Neural cell (in vitro differentiated cells): Measurements from ENCODE around the gene IPO9. TPM values are rescaled to one million over a fixed set of nuclear protein-coding genes. Genes with fewer than 3 reads are reported as not detected.
"Not testable (repeated sequence)": the region's sequence is repeated elsewhere in the genome, so short reads cannot be mapped to it uniquely, and the experiment has no call there.

Experiments used
- H2AFZ ChIP-seq: fragments of 200-600, 300-800 bp; sonication (generic), shearing (Covaris generic); 2 replicates; pipeline ENCODE4 v1.6.0; 2014; ENCODE audit warnings: low read depth, mild to moderate bottlenecking, antibody characterized with exemption, low read length, moderate library complexity
- H3F3A ChIP-seq: fragments of 200-600 bp; shearing (Covaris generic); 2 replicates; pipeline ENCODE4 v1.6.1; 2016; ENCODE audit warnings: mild to moderate bottlenecking, moderate library complexity, mixed read lengths, antibody characterized with exemption, low read length; ENCODE audit not compliant: insufficient read depth, poor library complexity, severe bottlenecking
- H3K27ac ChIP-seq: fragments of 200-600, 300-800 bp; sonication (generic), shearing (Covaris generic); 2 replicates; pipeline ENCODE4 v1.5.1; 2014; ENCODE audit warnings: mild to moderate bottlenecking, low read length, moderate library complexity
- H3K27me3 ChIP-seq: fragments of 300-800, 200-600 bp; sonication (generic), shearing (Covaris generic); 2 replicates; pipeline ENCODE4 v1.6.0; 2014; ENCODE audit warnings: mild to moderate bottlenecking, low read depth, low read length, moderate library complexity; ENCODE audit not compliant: insufficient read depth
- H3K36me3 ChIP-seq: fragments of 300-800, 200-600 bp; sonication (generic), shearing (Covaris generic); 2 replicates; pipeline ENCODE4 v1.5.1; 2014; ENCODE audit warnings: mild to moderate bottlenecking, antibody characterized with exemption, low read length, moderate library complexity; ENCODE audit not compliant: insufficient read depth
- H3K4me2 ChIP-seq: fragments of 300-800, 200-600 bp; sonication (generic), shearing (Covaris generic); 2 replicates; pipeline ENCODE4 v1.6.0; 2014; ENCODE audit warnings: mild to moderate bottlenecking, low read length
- H3K4me3 ChIP-seq: fragments of 300-800, 200-600 bp; sonication (generic), shearing (Covaris generic); 2 replicates; pipeline ENCODE4 v1.5.1; 2014; ENCODE audit warnings: mild to moderate bottlenecking, low read length, moderate library complexity
- H3K79me2 ChIP-seq: fragments of 200-600 bp; shearing (Covaris generic); replicated peaks from 2 replicates; pipeline ENCODE4 v1.6.0; 2014; ENCODE audit warnings: mild to moderate bottlenecking, low read length, moderate library complexity; ENCODE audit not compliant: insufficient read depth
- H3K9ac ChIP-seq: fragments of 300-800, 200-600 bp; sonication (generic), shearing (Covaris generic); 2 replicates; pipeline ENCODE4 v1.6.1; 2016; ENCODE audit warnings: mild to moderate bottlenecking, low read length, mixed read lengths
- H3K9me2 ChIP-seq: fragments of 200-600 bp; shearing (Covaris generic); 2 replicates; pipeline ENCODE4 v1.6.1; 2016; ENCODE audit warnings: mild to moderate bottlenecking, low read length, mixed read lengths; ENCODE audit not compliant: insufficient read depth
- H3K9me3 ChIP-seq: fragments of 200-600, 300-800 bp; sonication (generic), shearing (Covaris generic); 2 replicates; pipeline ENCODE4 v1.6.1; 2016; ENCODE audit warnings: mild to moderate bottlenecking, mixed run types, low read length, moderate library complexity, mixed read lengths
- H4K20me1 ChIP-seq: fragments of 200-600 bp; shearing (Covaris generic); 2 replicates; pipeline ENCODE4 v1.6.1; 2016; ENCODE audit warnings: mild to moderate bottlenecking, mixed run types; ENCODE audit not compliant: insufficient read depth
- CTCF ChIP-seq: fragments of 450-650 bp; IDR thresholded peaks from 2 replicates; pipeline ENCODE4 v1.5.1; 2014; ENCODE audit warnings: antibody characterized with exemption, mild to moderate bottlenecking, moderate library complexity; ENCODE audit not compliant: poor library complexity, severe bottlenecking
- EP300 ChIP-seq: fragments of 450-650 bp; conservative IDR thresholded peaks from 2 replicates; pipeline ENCODE4 v1.6.1; 2014; ENCODE audit warnings: antibody characterized with exemption, mild to moderate bottlenecking, moderate library complexity; ENCODE audit not compliant: poor library complexity, severe bottlenecking
- EZH2 ChIP-seq: fragments of 200-600, 300-800 bp; shearing (Covaris generic), sonication (generic); IDR thresholded peaks from 2 replicates; pipeline ENCODE4 v1.6.1; 2014; ENCODE audit warnings: antibody characterized with exemption, low read length, borderline replicate concordance, mild to moderate bottlenecking; ENCODE audit not compliant: insufficient read depth, poor library complexity, severe bottlenecking
- MXI1 ChIP-seq: fragments of 450-650 bp; conservative IDR thresholded peaks from 2 replicates; pipeline ENCODE4 v1.6.1; 2014; ENCODE audit warnings: antibody characterized with exemption, mild to moderate bottlenecking; ENCODE audit not compliant: poor library complexity, severe bottlenecking
- POLR2AphosphoS5 ChIP-seq: IDR thresholded peaks from 2 replicates; pipeline ENCODE4 v1.6.1; 2012
- RAD21 ChIP-seq: fragments of 450-650 bp; conservative IDR thresholded peaks from 2 replicates; pipeline ENCODE4 v1.6.1; 2014; ENCODE audit warnings: antibody characterized with exemption, mild to moderate bottlenecking, moderate library complexity
- REST ChIP-seq: IDR thresholded peaks from 2 replicates; pipeline ENCODE4 v1.6.1; 2012; ENCODE audit warnings: borderline replicate concordance
- SMC3 ChIP-seq: fragments of 450-650 bp; conservative IDR thresholded peaks from 2 replicates; pipeline ENCODE4 v1.6.1; 2014; ENCODE audit warnings: antibody characterized with exemption, mild to moderate bottlenecking, moderate library complexity; ENCODE audit not compliant: poor library complexity
- TAF1 ChIP-seq: IDR thresholded peaks from 2 replicates; pipeline ENCODE4 v1.6.1; 2012; ENCODE audit warnings: low read depth
- polyA plus RNA-seq: library from polyadenylated mRNA; depleted of rRNA; stranded (reverse); fragments of >200 nt; gene quantifications from 2 replicates; pipeline ENCODE4 v1.2.3, GENCODE V29; 2014

IPO9 gene
- polyA plus RNA-seq, 1 donor from 2014 or later, result 45.0 TPM

- H4K20me1 ChIP-seq, result no peaks in the 10 kb centered on the region
- no peaks in the 10 kb centered on the region for H3K36me3 ChIP-seq
- TF ChIP-seq EZH2 (no peak), EP300 (no peak), CTCF (no peak), SMC3 (no peak), MXI1 (no peak), POLR2AphosphoS5 (no peak), RAD21 (no peak)
- no peak overlapping the region for H3K27ac ChIP-seq
- no peak overlapping the region for H2AFZ ChIP-seq
- no peak overlapping the region for H3K4me2 ChIP-seq
- H3F3A ChIP-seq, result no peaks in the 10 kb centered on the region
- no peak overlapping the region for H3K9ac ChIP-seq
- H3K9me3 ChIP-seq, result no peaks in the 10 kb centered on the region
- no peaks in the 10 kb centered on the region for H3K9me2 ChIP-seq
- no peaks in the 10 kb centered on the region for H3K79me2 ChIP-seq
- H3K27me3 ChIP-seq, result no peaks in the 10 kb centered on the region
- no peak overlapping the region for H3K4me3 ChIP-seq
These were observed 71.5 kb downstream of the IPO9 start for GRCh38 chr1:201900476-201900875.

- H3K9me2 ChIP-seq, H2AFZ ChIP-seq, H3K27me3 ChIP-seq, H3F3A ChIP-seq, H3K4me2 ChIP-seq, H3K27ac ChIP-seq, H4K20me1 ChIP-seq, H3K9me3 ChIP-seq, H3K79me2 ChIP-seq, H3K4me3 ChIP-seq, H3K36me3 ChIP-seq, H3K9ac ChIP-seq: not testable (repeated sequence)
These were observed 72.1 kb downstream of the IPO9 start for GRCh38 chr1:201901036-201901435.

GRCh38 chr1:201902198-201902597 is 73.2 kb downstream of the IPO9 start:
- Histone ChIP-seq H3K79me2 (no peaks in the 10 kb centered on the region), H3K4me2 (no peak overlapping the region), H3K9me2 (no peaks in the 10 kb centered on the region), H3K27ac (no peak overlapping the region), H4K20me1 (no peaks in the 10 kb centered on the region), H3K36me3 (no peaks in the 10 kb centered on the region), H3K9me3 (no peaks in the 10 kb centered on the region), H2AFZ (no peak overlapping the region), H3F3A (no peaks in the 10 kb centered on the region), H3K27me3 (no peaks in the 10 kb centered on the region), H3K4me3 (no peak overlapping the region), H3K9ac (no peak overlapping the region)
- TF ChIP-seq EZH2 (no peak), TAF1 (no peak), CTCF (no peak), SMC3 (no peak), POLR2AphosphoS5 (no peak), REST (no peak), EP300 (no peak), MXI1 (no peak), RAD21 (no peak)
